ENCODE results near the gene MRPS6.

MRPS6 gene

GRCh38 chr21:34039678-34040382 lies 33.5 kb upstream of the MRPS6 start:
- no peaks in the 10 kb centered on the region for H3K36me3 ChIP-seq (ENCODE audit: control insufficient read depth, insufficient read depth, low read length)
- H3K9ac ChIP-seq (ENCODE audit: low read depth, low read length) = no peak overlapping the region
- no peaks in the 10 kb centered on the region for H3K27me3 ChIP-seq (ENCODE audit: control insufficient read depth, insufficient read depth, low read length)
- no peak overlapping the region for H3K27ac ChIP-seq (ENCODE audit: low read depth, low read length)
- peaks cover 8% of the 10 kb centered on the region; the same call in 1 of the 2 replicates for H3K4me1 ChIP-seq (ENCODE audit: control insufficient read depth, insufficient read depth, low read length)
- H3K9me3 ChIP-seq (ENCODE audit: control insufficient read depth, insufficient read depth, low read length) = no peaks in the 10 kb centered on the region
- H3K4me3 ChIP-seq (ENCODE audit: low read depth, low read length) = no peak overlapping the region

GRCh38 chr21:34042735-34043134 lies 30.6 kb upstream of the MRPS6 start:
- Histone ChIP-seq H3K27ac (ENCODE audit: low read depth, low read length) (no peak overlapping the region), H3K9ac (ENCODE audit: low read depth, low read length) (no peak overlapping the region), H3K4me1 (ENCODE audit: control insufficient read depth, insufficient read depth, low read length) (no peaks in the 10 kb centered on the region), H3K36me3 (ENCODE audit: control insufficient read depth, insufficient read depth, low read length) (no peaks in the 10 kb centered on the region), H3K27me3 (ENCODE audit: control insufficient read depth, insufficient read depth, low read length) (no peaks in the 10 kb centered on the region), H3K9me3 (ENCODE audit: control insufficient read depth, insufficient read depth, low read length) (no peaks in the 10 kb centered on the region), H3K4me3 (ENCODE audit: low read depth, low read length) (no peak overlapping the region)

- H3K36me3 ChIP-seq (ENCODE audit: control insufficient read depth, insufficient read depth, low read length) = no peaks in the 10 kb centered on the region
- H3K4me3 ChIP-seq (ENCODE audit: low read depth, low read length) = no peak overlapping the region
- no peak overlapping the region for H3K9ac ChIP-seq (ENCODE audit: low read depth, low read length)
- H3K27ac ChIP-seq (ENCODE audit: low read depth, low read length) = no peak overlapping the region
- H3K27me3 ChIP-seq (ENCODE audit: control insufficient read depth, insufficient read depth, low read length) = no peaks in the 10 kb centered on the region
- H3K4me1 ChIP-seq (ENCODE audit: control insufficient read depth, insufficient read depth, low read length) = no peaks in the 10 kb centered on the region
- H3K9me3 ChIP-seq (ENCODE audit: control insufficient read depth, insufficient read depth, low read length) = no peaks in the 10 kb centered on the region
Observed at GRCh38 chr21:34043333-34043732, 30.0 kb upstream of the MRPS6 start.

DNA sequence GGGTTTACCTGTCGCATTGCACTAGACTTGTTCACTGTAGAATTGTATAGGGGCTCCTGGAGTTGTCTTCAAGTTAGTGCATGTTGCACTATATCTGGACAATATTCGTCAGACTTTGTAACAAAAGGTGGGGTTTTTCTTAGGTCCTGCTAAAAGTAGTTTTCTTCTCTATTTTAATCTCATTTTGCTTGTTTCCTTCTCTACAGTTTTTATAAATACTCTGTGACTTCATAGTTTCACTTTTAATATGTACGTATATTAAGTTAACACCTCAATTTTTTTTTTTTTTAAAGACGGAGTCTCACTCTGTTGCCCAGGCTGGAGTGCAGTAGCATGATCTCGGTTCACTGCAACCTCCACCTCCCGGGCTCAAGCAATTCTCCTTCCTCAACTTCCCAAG lies 26.5 kb upstream of the MRPS6 start:
- Histone ChIP-seq H3K4me3 (ENCODE audit: low read depth, low read length) (no peak overlapping the region), H3K36me3 (ENCODE audit: control insufficient read depth, insufficient read depth, low read length) (no peaks in the 10 kb centered on the region), H3K27me3 (ENCODE audit: control insufficient read depth, insufficient read depth, low read length) (no peaks in the 10 kb centered on the region), H3K9ac (ENCODE audit: low read depth, low read length) (no peak overlapping the region), H3K27ac (ENCODE audit: low read depth, low read length) (no peak overlapping the region), H3K4me1 (ENCODE audit: control insufficient read depth, insufficient read depth, low read length) (no peaks in the 10 kb centered on the region), H3K9me3 (ENCODE audit: control insufficient read depth, insufficient read depth, low read length) (no peaks in the 10 kb centered on the region)

GRCh38 chr21:34047835-34048234 lies 25.5 kb upstream of the MRPS6 start:
- no peak overlapping the region for H3K4me3 ChIP-seq (ENCODE audit: low read depth, low read length)
- H3K27ac ChIP-seq (ENCODE audit: low read depth, low read length) = no peak overlapping the region

GRCh38 chr21:34052171-34052570 lies 21.2 kb upstream of the MRPS6 start:
- Histone ChIP-seq H3K36me3 (ENCODE audit: control insufficient read depth, insufficient read depth, low read length) (no peaks in the 10 kb centered on the region), H3K9me3 (ENCODE audit: control insufficient read depth, insufficient read depth, low read length) (no peaks in the 10 kb centered on the region), H3K27ac (ENCODE audit: low read depth, low read length) (no peak overlapping the region), H3K27me3 (ENCODE audit: control insufficient read depth, insufficient read depth, low read length) (no peaks in the 10 kb centered on the region), H3K4me3 (ENCODE audit: low read depth, low read length) (no peak overlapping the region), H3K4me1 (ENCODE audit: control insufficient read depth, insufficient read depth, low read length) (no peaks in the 10 kb centered on the region), H3K9ac (ENCODE audit: low read depth, low read length) (no peak overlapping the region)

More at GRCh38 chr21:34047835-34048234, 25.5 kb upstream of the MRPS6 start:
- H3K9me3 ChIP-seq (ENCODE audit: control insufficient read depth, insufficient read depth, low read length) = no peaks in the 10 kb centered on the region
- H3K9ac ChIP-seq (ENCODE audit: low read depth, low read length) = no peak overlapping the region
- no peaks in the 10 kb centered on the region for H3K27me3 ChIP-seq (ENCODE audit: control insufficient read depth, insufficient read depth, low read length)
- H3K4me1 ChIP-seq (ENCODE audit: control insufficient read depth, insufficient read depth, low read length) = no peaks in the 10 kb centered on the region
- no peaks in the 10 kb centered on the region for H3K36me3 ChIP-seq (ENCODE audit: control insufficient read depth, insufficient read depth, low read length)

DNA sequence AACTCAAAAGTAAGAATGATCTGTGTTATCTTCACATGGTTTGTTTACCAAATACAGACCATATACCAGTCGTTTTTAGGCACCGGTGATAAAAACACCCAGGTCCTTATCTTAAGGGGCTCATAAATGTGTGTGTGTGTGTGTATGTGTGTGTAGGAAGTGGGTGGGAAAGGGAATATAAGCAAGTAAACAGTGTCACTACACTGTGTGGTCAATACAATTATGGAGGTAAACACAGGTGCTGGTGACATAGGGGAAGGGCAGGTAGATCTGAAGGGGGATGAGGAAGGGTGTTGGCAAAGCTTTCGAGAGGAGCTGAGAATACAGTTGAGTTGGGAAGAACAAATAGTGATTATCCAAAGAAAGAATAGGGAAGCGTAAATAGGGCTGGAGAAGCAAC lies 19.1 kb upstream of the MRPS6 start:
- Histone ChIP-seq H3K27ac (ENCODE audit: low read depth, low read length) (no peak overlapping the region), H3K27me3 (ENCODE audit: control insufficient read depth, insufficient read depth, low read length) (no peaks in the 10 kb centered on the region), H3K4me1 (ENCODE audit: control insufficient read depth, insufficient read depth, low read length) (no peaks in the 10 kb centered on the region), H3K9me3 (ENCODE audit: control insufficient read depth, insufficient read depth, low read length) (no peaks in the 10 kb centered on the region), H3K36me3 (ENCODE audit: control insufficient read depth, insufficient read depth, low read length) (no peaks in the 10 kb centered on the region), H3K4me3 (ENCODE audit: low read depth, low read length) (no peak overlapping the region), H3K9ac (ENCODE audit: low read depth, low read length) (no peak overlapping the region)

DNA sequence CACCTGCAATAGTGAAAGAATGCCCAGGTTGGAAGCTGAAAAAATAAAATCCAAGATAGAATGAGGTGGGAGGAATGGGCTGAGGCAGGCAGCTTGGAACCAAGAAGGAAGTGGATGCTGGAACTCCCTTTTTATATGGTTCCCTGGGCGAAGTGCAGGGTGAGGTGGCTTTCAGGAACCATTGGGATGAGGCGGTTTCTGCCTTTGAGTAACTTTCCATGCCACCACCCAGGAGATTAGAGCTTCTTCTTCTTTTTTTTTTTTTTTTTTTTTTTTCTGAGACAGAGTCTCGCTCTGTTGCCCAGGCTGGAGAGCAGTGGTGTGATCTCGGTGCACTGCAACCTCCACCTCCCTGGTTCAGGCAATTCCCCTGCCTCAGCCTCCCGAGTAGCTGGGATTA lies 17.8 kb upstream of the MRPS6 start:
- Histone ChIP-seq H3K4me3 (ENCODE audit: low read depth, low read length) (no peak overlapping the region), H3K27me3 (ENCODE audit: control insufficient read depth, insufficient read depth, low read length) (no peaks in the 10 kb centered on the region), H3K36me3 (ENCODE audit: control insufficient read depth, insufficient read depth, low read length) (no peaks in the 10 kb centered on the region), H3K9ac (ENCODE audit: low read depth, low read length) (no peak overlapping the region), H3K4me1 (ENCODE audit: control insufficient read depth, insufficient read depth, low read length) (no peaks in the 10 kb centered on the region), H3K27ac (ENCODE audit: low read depth, low read length) (no peak overlapping the region), H3K9me3 (ENCODE audit: control insufficient read depth, insufficient read depth, low read length) (no peaks in the 10 kb centered on the region)

DNA sequence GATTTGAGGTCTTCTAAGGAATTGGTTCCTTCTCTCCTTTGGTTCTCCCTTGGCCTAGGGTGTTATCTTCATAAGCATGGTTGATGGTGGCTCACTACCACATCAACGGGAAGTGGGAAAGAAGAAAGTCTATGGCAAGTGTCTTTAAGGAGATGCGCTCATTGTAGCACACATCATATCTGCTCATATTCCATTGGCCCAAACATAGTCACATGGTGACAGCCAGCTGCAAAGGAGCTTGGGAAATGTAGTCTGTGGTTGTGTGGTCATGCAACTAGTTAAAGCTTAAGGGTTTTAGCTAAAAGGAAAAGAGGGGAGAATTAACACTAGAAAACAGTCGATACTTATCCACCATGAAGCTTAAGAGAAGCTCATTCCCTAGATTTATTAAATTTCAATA lies 11.4 kb upstream of the MRPS6 start:
- Histone ChIP-seq H3K27ac (ENCODE audit: low read depth, low read length) (no peak overlapping the region), H3K9ac (ENCODE audit: low read depth, low read length) (no peak overlapping the region), H3K4me1 (ENCODE audit: control insufficient read depth, insufficient read depth, low read length) (no peaks in the 10 kb centered on the region), H3K9me3 (ENCODE audit: control insufficient read depth, insufficient read depth, low read length) (no peaks in the 10 kb centered on the region), H3K27me3 (ENCODE audit: control insufficient read depth, insufficient read depth, low read length) (no peaks in the 10 kb centered on the region), H3K36me3 (ENCODE audit: control insufficient read depth, insufficient read depth, low read length) (no peaks in the 10 kb centered on the region), H3K4me3 (ENCODE audit: low read depth, low read length) (no peak overlapping the region)

DNA sequence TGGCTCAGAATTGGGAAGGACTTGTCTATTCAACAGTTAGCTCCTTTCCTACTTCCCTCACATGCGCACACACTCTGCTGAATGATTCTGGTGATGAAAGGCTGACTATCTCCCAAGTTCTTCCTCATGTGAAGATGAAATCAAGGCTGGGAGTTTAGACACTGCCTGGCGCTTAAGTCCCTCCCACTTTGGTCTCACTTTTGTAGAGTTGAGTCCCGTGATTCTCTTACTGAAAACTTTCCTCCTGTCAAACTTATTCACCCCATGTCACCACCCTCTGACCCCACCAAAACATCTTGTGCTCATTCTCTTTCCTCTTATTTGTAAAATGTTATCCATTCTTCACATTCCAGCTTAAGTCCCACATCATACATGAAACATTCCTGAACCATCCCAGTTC lies 8.4 kb upstream of the MRPS6 start:
- Histone ChIP-seq H3K4me1 (ENCODE audit: control insufficient read depth, insufficient read depth, low read length) (no peaks in the 10 kb centered on the region), H3K4me3 (ENCODE audit: low read depth, low read length) (no peak overlapping the region), H3K9ac (ENCODE audit: low read depth, low read length) (no peak overlapping the region), H3K27ac (ENCODE audit: low read depth, low read length) (no peak overlapping the region), H3K27me3 (ENCODE audit: control insufficient read depth, insufficient read depth, low read length) (no peaks in the 10 kb centered on the region), H3K9me3 (ENCODE audit: control insufficient read depth, insufficient read depth, low read length) (no peaks in the 10 kb centered on the region), H3K36me3 (ENCODE audit: control insufficient read depth, insufficient read depth, low read length) (no peaks in the 10 kb centered on the region)

- Histone ChIP-seq H3K4me1 (ENCODE audit: control insufficient read depth, insufficient read depth, low read length) (peaks cover 25% of the 10 kb centered on the region), H3K9me3 (ENCODE audit: control insufficient read depth, insufficient read depth, low read length) (no peaks in the 10 kb centered on the region), H3K27me3 (ENCODE audit: control insufficient read depth, insufficient read depth, low read length) (peaks cover 16% of the 10 kb centered on the region), H3K4me3 (ENCODE audit: low read depth, low read length) (no peak overlapping the region), H3K9ac (ENCODE audit: low read depth, low read length) (no peak overlapping the region), H3K27ac (ENCODE audit: low read depth, low read length) (no peak overlapping the region), H3K36me3 (ENCODE audit: control insufficient read depth, insufficient read depth, low read length) (peaks cover under 1% of the 10 kb centered on the region)
Observed at GRCh38 chr21:34071683-34072082, 1.7 kb upstream of the MRPS6 start.

All from HUES48 (cell line).